Panc1 (cell line): ENCODE measurements around the gene LRRC8B. TPM values are rescaled to one million over a fixed set of nuclear protein-coding genes. Genes with fewer than 3 reads are reported as not detected.

Experiments
- ATAC-seq: fragments of 200-7000 bp; cut with Tn5 transposase; 2 replicates; pipeline ENCODE4 v1.9.1; 2020; ENCODE audit warnings: mild to moderate bottlenecking, moderate library complexity
- BruUV-seq: library from RNA; stranded (reverse); fragments of 400-500 nt; replicated peaks from 2 replicates; lab custom pipeline; 2021; lab: Mats Ljungman, UMichigan
- CTCF ChIA-PET: fragments of 300-600 bp; sonication (Branson Sonifier 250); formaldehyde crosslinking; loops from one replicate; lab custom pipeline; 2022; ENCODE audit warnings: antibody characterized with exemption; lab: Charles Lee
- POLR2A ChIA-PET: fragments of 300-600 bp; sonication (Branson Sonifier 250); formaldehyde crosslinking; loops from one replicate; lab custom pipeline; 2022; ENCODE audit warnings: antibody characterized with exemption; lab: Charles Lee
- DNase-seq: peaks from one replicate; pipeline ENCODE4 v3.0.0-alpha.2; 2010; ENCODE audit warnings: low read depth, low spot score
- H3K27ac ChIP-seq: 2 replicates; pipeline ENCODE4 v1.5.1; 2011; ENCODE audit warnings: mild to moderate bottlenecking, low read length, inconsistent platforms
- H3K27me3 ChIP-seq: fragments of 200-500 bp; sonication (Bioruptor generic); 2 replicates; pipeline ENCODE4 v1.6.0; 2014; ENCODE audit warnings: low read length, inconsistent platforms; ENCODE audit not compliant: control insufficient read depth, insufficient read depth
- H3K36me3 ChIP-seq: fragments of 200-500 bp; sonication (Bioruptor generic); 2 replicates; pipeline ENCODE4 v1.5.1; 2014; ENCODE audit warnings: inconsistent platforms, mild to moderate bottlenecking, low read length, moderate library complexity; ENCODE audit not compliant: control insufficient read depth, insufficient read depth
- H3K4me1 ChIP-seq: 2 replicates; pipeline ENCODE4 v1.5.1; 2011; ENCODE audit warnings: inconsistent platforms, mild to moderate bottlenecking, low read length, moderate library complexity; ENCODE audit not compliant: control insufficient read depth, insufficient read depth
- H3K4me3 ChIP-seq, 2 experiments: 2 replicates each; pipeline ENCODE4 v1.5.1; 2011 to 2012; ENCODE audit warnings: low read depth in 2 of 2, low read length in 2 of 2, mild to moderate bottlenecking in 2 of 2, inconsistent platforms in 1 of 2, moderate library complexity in 1 of 2
- H3K9me3 ChIP-seq: fragments of 200-500 bp; sonication (Bioruptor generic); 2 replicates; pipeline ENCODE4 v1.5.1; 2014; ENCODE audit warnings: low read depth, mild to moderate bottlenecking, inconsistent platforms, low read length, moderate library complexity; ENCODE audit not compliant: control insufficient read depth, insufficient read depth
- CTCF ChIP-seq: fragments of 450-650 bp; IDR thresholded peaks from 2 replicates; pipeline ENCODE4 v1.5.1; 2017; ENCODE audit warnings: mild to moderate bottlenecking
- POLR2AphosphoS5 ChIP-seq: IDR thresholded peaks from 2 replicates; pipeline ENCODE4 v1.6.1; 2012; ENCODE audit warnings: mild to moderate bottlenecking, low read depth, low read length, moderate library complexity
- REST ChIP-seq, 2 experiments: IDR thresholded peaks; 2 replicates each; pipeline ENCODE4 v1.6.1; 2011 to 2012; ENCODE audit warnings: low read depth in 2 of 2, control low read depth in 1 of 2, low read length in 1 of 2, mild to moderate bottlenecking in 1 of 2, moderate library complexity in 1 of 2; ENCODE audit not compliant: insufficient read depth in 1 of 2
- SIN3A ChIP-seq: IDR thresholded peaks from 2 replicates; pipeline ENCODE4 v1.6.1; 2012; ENCODE audit warnings: low read depth, mild to moderate bottlenecking, low read length, moderate library complexity, borderline replicate concordance; ENCODE audit not compliant: insufficient read depth
- TCF7L2 ChIP-seq: IDR thresholded peaks from 2 replicates; pipeline ENCODE4 v1.6.1; 2011; ENCODE audit warnings: mild to moderate bottlenecking, low read depth, low read length, inconsistent platforms
- in situ Hi-C: cut with HindIII; loops from 2 replicates; pipeline ENCODE4 v1.10.0; 2016; ENCODE audit warnings: low sequenced_read_pairs, low pct_unique_long_range_greater_than_20kb
- intact Hi-C: fragments of 100-400 bp; cut with micrococcal nuclease; formaldehyde crosslinking; loops from one replicate; pipeline ENCODE4 v1.10.0; 2022; ENCODE audit not compliant: unreplicated experiment
- total RNA-seq: library from RNA; stranded (reverse); gene quantifications from one replicate; pipeline ENCODE4 v1.2.1, GENCODE V29; 2021; ENCODE audit not compliant: unreplicated experiment

Gene LRRC8B
- total RNA-seq, 1 experiment from 2014 or later, result 27.3 TPM

DNA sequence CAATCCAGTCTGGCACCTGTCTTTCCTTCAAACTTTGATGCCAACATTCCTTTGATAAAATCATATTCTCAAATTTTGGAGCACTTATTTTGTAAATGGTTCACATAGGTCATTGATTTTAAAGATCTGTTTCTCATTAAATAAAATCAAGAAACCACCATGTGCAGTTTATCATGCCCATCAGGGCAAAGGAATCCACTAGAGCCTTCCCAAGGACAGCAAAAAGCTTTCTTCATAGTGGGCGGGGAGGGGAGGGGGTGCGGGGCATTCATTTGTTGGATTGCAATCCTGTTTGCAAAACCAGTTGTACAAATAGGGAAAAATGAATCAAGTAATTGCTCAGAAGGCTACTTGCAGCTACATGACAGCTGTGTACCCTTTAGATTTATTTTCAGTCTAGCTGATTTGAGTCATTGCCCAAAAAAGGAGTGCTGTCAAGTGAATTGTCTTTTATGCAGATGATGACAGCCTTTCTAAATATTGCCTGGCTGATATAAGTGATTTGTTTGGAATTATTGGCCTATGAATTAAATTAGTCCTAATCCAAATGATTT lies 23.0 kb downstream of the LRRC8B start:
- peaks cover 7% of the 10 kb centered on the region; the same call in 1 of the 2 replicates for H3K4me1 ChIP-seq
- in situ Hi-C loops (no loop called here), intact Hi-C loops (no loop called here)
- no peak for ATAC-seq
- TF ChIP-seq POLR2AphosphoS5 (no peak), TCF7L2 (no peak), REST (IDR thresholded peaks at IDR 0.05; ENCODE audit: insufficient read depth in 1 of 2, low read depth in 2 of 2, low read length in 1 of 2) (no peak), SIN3A (no peak), CTCF (no peak)
- no peak overlapping the region for H3K4me3 ChIP-seq
- no peak for DNase-seq
- no peaks in the 10 kb centered on the region for H3K9me3 ChIP-seq
- CTCF ChIA-PET, result no interaction called here
- no peaks in the 10 kb centered on the region for H3K36me3 ChIP-seq
- POLR2A ChIA-PET, result no interaction called here
- no peak overlapping the region for H3K27ac ChIP-seq
- BruUV-seq, result no TSS peak
- no peaks in the 10 kb centered on the region for H3K27me3 ChIP-seq

DNA sequence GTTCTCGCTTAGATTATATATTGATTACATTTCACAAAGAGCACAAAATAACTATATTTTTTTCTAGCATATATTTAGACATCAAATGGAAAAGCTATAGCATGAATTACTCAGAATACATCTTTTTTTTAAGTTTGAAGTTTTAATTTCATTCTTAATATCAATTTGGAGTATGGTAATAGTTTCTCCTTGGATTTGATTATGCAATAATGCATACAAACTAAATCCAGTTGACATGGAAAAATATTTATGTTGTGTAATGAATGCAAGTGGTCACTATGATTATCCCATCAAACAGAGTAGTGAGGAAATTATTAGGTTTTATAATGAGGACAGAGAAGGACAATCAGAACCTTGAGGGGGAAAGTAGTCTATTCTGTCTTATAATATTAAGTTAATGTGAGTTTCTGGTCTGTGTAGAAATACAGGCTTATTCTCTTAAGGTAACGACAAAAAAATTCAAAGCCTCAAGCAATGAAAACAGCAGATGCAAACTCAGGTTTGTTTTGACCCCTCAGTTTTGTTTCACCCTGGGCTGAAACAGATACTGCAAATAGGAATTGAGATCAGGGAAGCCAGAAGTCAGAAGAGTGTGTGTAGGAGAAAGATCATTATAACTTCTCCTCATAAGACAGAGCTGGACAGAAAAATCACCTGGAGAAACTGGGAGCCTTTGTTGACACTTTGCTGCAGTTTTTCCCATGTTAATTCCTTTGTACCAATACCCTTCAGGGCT lies 23.7 kb downstream of the LRRC8B start:
- Histone ChIP-seq H3K27ac (no peak overlapping the region), H3K4me1 (peaks cover 7% of the 10 kb centered on the region; the same call in 1 of the 2 replicates), H3K27me3 (no peaks in the 10 kb centered on the region), H3K9me3 (no peaks in the 10 kb centered on the region), H3K4me3 (no peak overlapping the region), H3K36me3 (no peaks in the 10 kb centered on the region)
- no peak for TF ChIP-seq REST (IDR thresholded peaks at IDR 0.05; ENCODE audit: insufficient read depth in 1 of 2, low read depth in 2 of 2, low read length in 1 of 2)
- TF ChIP-seq TCF7L2, result no peak
- no peak for TF ChIP-seq CTCF
- no peak for TF ChIP-seq SIN3A
- TF ChIP-seq POLR2AphosphoS5, result no peak
- ChIA-PET POLR2A (no interaction called here), CTCF (no interaction called here)
- no peak for DNase-seq
- ATAC-seq, result no peak
- intact Hi-C loops, result no loop called here
- in situ Hi-C loops, result no loop called here
- no TSS peak for BruUV-seq
